Right lobe of liver (tissue), 6 donors: ENCODE data around the gene BMP2K. TPM values are rescaled to one million over a fixed set of nuclear protein-coding genes. Genes with fewer than 3 reads are reported as not detected.

Source experiments
- ATAC-seq, 4 donors: fragments of 200-7000 bp; cut with Tn5 transposase; one replicate each; pipeline ENCODE4 v1.9.1; 2020; ENCODE audit warnings: mild to moderate bottlenecking in 4 of 4, moderate library complexity in 4 of 4
- DNase-seq, 3 donors: peaks; one replicate each; pipeline ENCODE4 v3.0.0-alpha.2; 2020
- H3K27ac ChIP-seq, 3 donors: fragments of 200-600 bp; one replicate each; pipeline ENCODE4 v1.8.0; 2022
- H3K27me3 ChIP-seq, 2 donors: fragments of 200-600 bp; one replicate each; pipeline ENCODE4 v1.8.0; 2022
- H3K36me3 ChIP-seq, 4 donors: fragments of 200-600 bp; sonication (generic) in 1 of 4; one replicate each; pipeline versions ENCODE4 v1.5.1 to v1.8.0; 2017 to 2022; ENCODE audit warnings: control low read depth in 1 of 4
- H3K4me1 ChIP-seq, 4 donors: fragments of 200-600 bp; sonication (generic) in 1 of 4; one replicate each; pipeline versions ENCODE4 v1.5.1 to v1.8.0; 2017 to 2022; ENCODE audit warnings: control low read depth in 1 of 4
- H3K4me3 ChIP-seq, 3 donors: fragments of 200-600 bp; one replicate each; pipeline ENCODE4 v1.8.0; 2022
- H3K9me3 ChIP-seq, 4 donors: fragments of 200-600 bp; sonication (generic) in 1 of 4; one replicate each; pipeline versions ENCODE4 v1.5.1 to v1.8.0; 2017 to 2022; ENCODE audit warnings: control low read depth in 1 of 4
- POLR2A ChIP-seq: fragments of 450-650 bp; IDR thresholded peaks from one replicate; pipeline ENCODE4 v1.6.1; 2017; ENCODE audit warnings: antibody characterized with exemption, mild to moderate bottlenecking
- WGBS: methylation state at CpG from one replicate; pipeline ENCODE4 v1.1.6; 2018; ENCODE audit warnings: low coverage, low lambda C conversion rate; ENCODE audit not compliant: insufficient coverage; ENCODE audit errors: missing lambda C conversion rate; 5-methylcytosine and 5-hydroxymethylcytosine counted together
- intact Hi-C, 2 donors: fragments of 100-400 bp; cut with DNase I; formaldehyde crosslinking; loops; one replicate each; pipeline versions ENCODE4 v1.11.2 to v1.14.1; 2022
- total RNA-seq, 6 experiments: library from RNA; depleted of rRNA in 2 of 6; stranded (reverse); fragments of >200 nt in 2 of 6; fragmentation: NEBNext Ultra II Directional in 3 of 6; extraction: Animal tissue kit (Norgen Biotek cat#: 25700) in 3 of 6; gene quantifications; one replicate each; pipeline versions ENCODE4 v1.1.0 to v1.2.4, GENCODE V29; 2016 to 2023
- TF ChIP-seq, protein P1 (sequence below), 4 donors: fragments of 200-600 bp in 3 of 4; fragments of 450-650 bp in 1 of 4; IDR thresholded peaks; one replicate each; pipeline versions ENCODE4 v1.5.1 to v1.8.0; 2016 to 2022; ENCODE audit warnings: antibody characterized with exemption in 4 of 4, mild to moderate bottlenecking in 2 of 4
- donor health status: DM: no; HTN: yes; CAD: no.
- donor health status: DM: no; HTN: no; CAD: no.
- donor health status: DM: no; HTN: no; CAD: no.
- donor health status: DM: no; HTN: yes; CAD: no.
- donor health status: DM: no; HTN: yes; CAD: no.

BMP2K gene
- total RNA-seq, 6 experiments from 2014 or later = 13.1 to 23.3 (median 18.2) TPM

DNA sequence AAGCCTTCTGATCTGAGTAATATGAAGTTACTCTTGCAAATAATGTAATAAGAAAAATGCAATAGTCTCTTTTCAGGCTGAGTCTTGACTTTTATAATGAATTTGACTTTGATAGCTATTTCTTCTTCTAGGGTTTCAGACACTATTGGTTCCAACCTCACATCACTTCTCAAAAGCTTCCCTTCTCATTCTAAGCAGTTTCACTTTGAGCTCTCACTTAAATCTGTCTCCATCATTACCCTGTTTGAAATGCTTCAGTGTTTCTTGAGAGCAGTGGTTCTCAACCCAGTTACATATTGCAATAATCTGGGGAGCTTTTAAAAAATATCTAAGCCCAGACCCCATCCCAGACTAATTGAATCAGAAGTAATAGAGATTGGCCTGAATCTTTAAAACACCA, 40.5 kb upstream of the BMP2K start:
- H3K4me1 ChIP-seq = peaks cover 0 to 10% (median 0%) of the 10 kb centered on the region in 4 donors
- no peaks in the 10 kb centered on the region for H3K9me3 ChIP-seq
- no peak for ATAC-seq
- H3K27ac ChIP-seq = no peak overlapping the region
- no peak for DNase-seq
- no peaks in the 10 kb centered on the region for H3K27me3 ChIP-seq
- H3K36me3 ChIP-seq = no peaks in the 10 kb centered on the region
- TF ChIP-seq POLR2A = no peak
- TF ChIP-seq, protein P1, sequence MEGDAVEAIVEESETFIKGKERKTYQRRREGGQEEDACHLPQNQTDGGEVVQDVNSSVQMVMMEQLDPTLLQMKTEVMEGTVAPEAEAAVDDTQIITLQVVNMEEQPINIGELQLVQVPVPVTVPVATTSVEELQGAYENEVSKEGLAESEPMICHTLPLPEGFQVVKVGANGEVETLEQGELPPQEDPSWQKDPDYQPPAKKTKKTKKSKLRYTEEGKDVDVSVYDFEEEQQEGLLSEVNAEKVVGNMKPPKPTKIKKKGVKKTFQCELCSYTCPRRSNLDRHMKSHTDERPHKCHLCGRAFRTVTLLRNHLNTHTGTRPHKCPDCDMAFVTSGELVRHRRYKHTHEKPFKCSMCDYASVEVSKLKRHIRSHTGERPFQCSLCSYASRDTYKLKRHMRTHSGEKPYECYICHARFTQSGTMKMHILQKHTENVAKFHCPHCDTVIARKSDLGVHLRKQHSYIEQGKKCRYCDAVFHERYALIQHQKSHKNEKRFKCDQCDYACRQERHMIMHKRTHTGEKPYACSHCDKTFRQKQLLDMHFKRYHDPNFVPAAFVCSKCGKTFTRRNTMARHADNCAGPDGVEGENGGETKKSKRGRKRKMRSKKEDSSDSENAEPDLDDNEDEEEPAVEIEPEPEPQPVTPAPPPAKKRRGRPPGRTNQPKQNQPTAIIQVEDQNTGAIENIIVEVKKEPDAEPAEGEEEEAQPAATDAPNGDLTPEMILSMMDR (IDR thresholded peaks at IDR 0.05) = no peak
- intact Hi-C loops = no loop called here
- no peak overlapping the region for H3K4me3 ChIP-seq

DNA sequence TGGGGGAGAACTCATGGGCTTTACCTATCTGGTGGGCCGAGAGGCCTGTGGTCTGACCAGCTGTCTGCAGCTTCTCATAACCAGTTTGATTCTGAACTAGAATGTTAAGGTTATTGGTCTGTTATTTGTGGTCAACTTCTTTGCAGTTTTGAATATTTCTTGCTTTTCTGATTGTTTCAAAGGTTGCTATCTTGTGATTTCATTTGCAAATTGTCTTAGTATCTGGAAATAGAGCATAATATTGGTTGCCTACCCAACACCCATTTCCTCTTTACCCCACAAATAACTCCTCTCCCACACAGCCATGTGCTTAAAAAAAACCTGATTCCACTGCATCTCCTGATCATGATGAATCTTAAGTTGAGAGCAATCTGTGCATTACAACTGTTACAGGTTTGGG, 39.1 kb upstream of the BMP2K start:
- H3K27ac ChIP-seq = no peak overlapping the region
- H3K4me1 ChIP-seq = peaks cover 0 to 9% (median 0%) of the 10 kb centered on the region in 4 donors
- H3K36me3 ChIP-seq = no peaks in the 10 kb centered on the region
- 83% methylated on average over 1 of the region's 1 CpG for WGBS
- TF ChIP-seq, protein P1 (IDR thresholded peaks at IDR 0.05) = no peak
- no peak for TF ChIP-seq POLR2A
- no peak overlapping the region for H3K4me3 ChIP-seq
- DNase-seq (no peak), ATAC-seq (no peak)
- no peaks in the 10 kb centered on the region for H3K9me3 ChIP-seq
- no peaks in the 10 kb centered on the region for H3K27me3 ChIP-seq
- intact Hi-C loops = no loop called here

DNA sequence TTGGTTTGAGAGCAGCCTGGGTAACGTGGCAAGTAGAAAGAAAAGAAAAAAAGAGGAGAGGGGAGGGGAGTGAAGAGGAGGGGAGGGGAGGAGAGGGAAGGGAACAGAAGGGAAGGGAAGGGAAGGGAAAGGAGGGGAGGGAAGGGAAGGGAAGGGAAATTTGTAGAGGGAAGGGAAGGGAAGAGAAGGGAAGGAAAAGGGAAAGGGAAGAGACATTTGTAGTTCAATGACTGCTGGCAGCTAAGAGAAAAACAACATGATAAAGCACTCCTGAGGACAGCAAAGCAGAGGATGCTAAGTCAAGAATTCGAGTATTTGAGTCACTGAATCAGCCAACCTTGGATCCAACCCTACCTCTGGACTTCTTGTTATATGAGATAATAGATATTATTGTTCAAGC, 38.2 kb upstream of the BMP2K start:
- Histone ChIP-seq H3K36me3 (no peaks in the 10 kb centered on the region), H3K9me3 (no peaks in the 10 kb centered on the region), H3K27ac (no peak overlapping the region), H3K4me3 (no peak overlapping the region), H3K4me1 (no peaks in the 10 kb centered on the region), H3K27me3 (no peaks in the 10 kb centered on the region)
- ATAC-seq = no peak
- DNase-seq = no peak
- TF ChIP-seq, protein P1 (IDR thresholded peaks at IDR 0.05) = no peak
- TF ChIP-seq POLR2A = no peak
- intact Hi-C loops = no loop called here
- WGBS = 50% methylated on average over 2 of the region's 2 CpGs

DNA sequence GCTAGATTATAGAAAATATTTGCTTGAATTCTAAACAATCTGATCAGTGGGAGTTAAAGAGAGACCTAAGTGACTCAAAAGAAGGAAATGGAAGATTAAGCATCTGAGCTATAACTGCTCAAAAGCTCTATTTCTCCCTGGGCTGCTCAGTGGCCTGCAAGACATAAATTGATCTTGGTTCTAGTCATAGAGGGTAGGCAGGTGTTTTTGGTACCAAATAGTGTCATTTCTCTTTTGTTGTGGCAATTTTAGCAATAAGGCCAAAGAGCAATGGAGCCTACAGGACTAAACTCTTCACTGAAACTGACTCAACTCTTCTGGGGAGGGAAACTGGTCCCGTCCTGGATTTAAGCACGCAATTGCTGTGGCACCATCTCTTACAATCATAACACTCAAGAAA, 33.9 kb upstream of the BMP2K start:
- H3K4me1 ChIP-seq = no peaks in the 10 kb centered on the region
- no peaks in the 10 kb centered on the region for H3K36me3 ChIP-seq
- H3K4me3 ChIP-seq = no peak overlapping the region
- TF ChIP-seq POLR2A = no peak
- TF ChIP-seq, protein P1 (IDR thresholded peaks at IDR 0.05) = no peak
- no peak for ATAC-seq
- intact Hi-C loops = no loop called here
- H3K27ac ChIP-seq = no peak overlapping the region
- no peak for DNase-seq
- H3K27me3 ChIP-seq = no peaks in the 10 kb centered on the region
- 79% methylated on average over 2 of the region's 2 CpGs for WGBS
- H3K9me3 ChIP-seq = no peaks in the 10 kb centered on the region

DNA sequence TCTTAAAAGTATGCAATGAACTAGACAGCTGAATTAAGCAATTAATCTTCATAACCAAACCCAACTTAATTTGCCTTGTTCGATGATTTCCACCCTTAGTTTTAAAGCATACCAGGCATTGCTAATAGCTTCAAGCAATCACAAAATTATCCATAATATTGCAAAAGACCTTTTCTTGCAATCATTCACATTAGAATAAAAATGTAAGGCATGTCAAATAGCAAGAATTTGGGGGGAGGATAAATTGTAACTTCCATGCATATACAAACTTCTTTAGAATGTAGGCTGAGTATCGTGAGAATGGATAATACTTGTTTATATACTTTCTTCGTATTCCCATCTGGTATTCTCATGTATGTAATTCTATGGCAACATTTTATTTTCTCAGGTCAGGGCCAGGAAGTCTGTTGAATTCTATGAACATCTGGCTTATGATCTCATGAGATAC, 28.7 kb upstream of the BMP2K start:
- Histone ChIP-seq H3K27me3 (no peaks in the 10 kb centered on the region), H3K36me3 (no peaks in the 10 kb centered on the region), H3K4me1 (peaks cover 0 to 15% (median 5%) of the 10 kb centered on the region in 4 donors), H3K27ac (no peak overlapping the region), H3K9me3 (no peaks in the 10 kb centered on the region), H3K4me3 (no peak overlapping the region)
- TF ChIP-seq, protein P1 (IDR thresholded peaks at IDR 0.05) = no peak
- TF ChIP-seq POLR2A = no peak
- intact Hi-C loops = no loop called here
- DNase-seq = no peak
- WGBS = 88% methylated on average over 3 of the region's 3 CpGs
- ATAC-seq = no peak
